Measurements from ENCODE around the gene TLL2.
"Not testable (repeated sequence)": the region's sequence is repeated elsewhere in the genome, so short reads cannot be mapped to it uniquely, and the experiment has no call there.

The TLL2 gene

DNA sequence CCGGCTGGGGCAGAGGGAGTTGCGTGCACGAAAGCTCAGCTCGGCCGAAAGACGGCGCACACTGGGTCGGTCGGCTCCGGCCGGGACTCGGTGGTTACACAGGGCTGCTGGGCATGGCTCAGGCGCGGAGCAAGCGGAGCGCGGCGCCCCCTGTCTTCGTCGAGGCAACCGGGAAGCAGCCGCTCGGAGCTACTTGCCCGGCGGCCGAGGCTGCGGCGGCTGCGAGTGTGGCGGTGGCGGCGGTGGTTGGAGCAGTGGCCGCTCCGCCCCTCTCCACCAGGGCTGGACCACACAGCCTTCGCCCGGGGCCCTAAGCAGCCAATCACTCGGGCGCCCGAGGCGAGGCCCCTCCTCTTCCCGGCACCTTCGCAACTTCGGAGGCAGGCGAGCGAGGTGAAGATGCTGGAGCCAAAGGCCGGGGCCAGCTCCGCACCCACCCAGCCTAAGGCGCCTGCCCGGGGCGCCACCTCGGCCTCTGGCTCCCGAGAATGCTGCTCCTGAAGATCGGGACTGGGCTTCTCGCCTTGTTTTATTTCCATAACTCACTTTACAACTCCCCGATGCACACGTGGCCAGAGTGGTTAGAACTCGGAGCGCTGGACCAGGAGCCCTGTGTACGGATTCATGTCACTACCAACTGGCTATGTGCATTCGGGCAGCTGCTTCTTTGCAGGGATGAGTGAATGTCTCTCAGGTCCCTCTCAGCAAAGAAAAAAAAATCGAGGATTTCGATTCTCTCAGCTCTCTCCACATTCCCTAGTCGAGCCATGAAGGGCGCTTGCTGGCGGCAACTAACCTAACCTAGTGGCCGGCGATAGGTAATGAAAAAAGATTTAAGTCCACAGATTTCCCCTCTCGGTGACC, at the start of gene TLL2:
Gene TLL2 (minus strand): TSS at position 229 of the 864 bp plus-strand sequence. CDS start 241 bp downstream, outside the sequence.
- peak in 2 of 3 experiments; percentile 19 to 66 for DNase-seq (ENCODE audit: low read depth in 3 of 3)

DNA sequence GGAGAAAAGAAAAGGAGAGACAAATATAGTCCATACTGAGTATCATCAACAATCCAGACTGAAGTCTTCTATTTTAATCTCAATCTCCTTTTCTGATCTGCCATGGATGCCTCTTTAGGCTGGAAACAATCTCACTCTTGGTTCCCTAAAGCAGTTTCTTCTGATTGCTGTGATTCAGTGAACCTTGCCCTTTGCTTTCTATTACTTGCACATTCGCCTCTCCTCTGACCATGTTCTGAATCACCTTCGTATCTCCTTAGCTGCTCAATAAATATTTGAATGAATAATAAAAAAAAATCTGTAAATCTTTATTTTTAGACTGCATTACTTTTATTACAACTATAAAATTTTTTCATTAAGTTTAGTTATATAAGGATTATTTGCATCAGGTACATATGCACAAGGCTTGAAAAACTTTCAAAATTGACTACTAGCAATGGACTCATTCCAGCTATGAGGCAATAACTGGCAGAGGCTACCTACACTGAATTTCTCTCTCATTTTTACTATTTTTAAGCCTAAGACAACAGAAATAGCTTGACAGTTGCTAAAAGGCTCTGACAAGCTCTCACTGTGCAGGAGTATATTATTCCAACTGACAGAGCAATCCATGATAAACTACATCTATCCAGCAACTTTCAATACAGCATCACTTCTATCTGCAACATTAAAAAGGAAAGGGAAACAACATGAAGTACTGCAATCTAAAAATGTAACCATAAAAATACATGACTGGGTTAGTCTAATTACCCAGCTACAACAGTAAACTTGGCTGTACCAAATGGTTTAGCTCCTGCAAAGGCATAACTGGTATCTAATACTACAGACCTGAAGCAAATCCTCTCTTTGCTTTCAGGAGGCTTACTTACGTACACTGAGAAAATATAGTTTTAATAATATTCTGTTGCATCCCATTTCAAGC, 47.5 kb upstream of the TLL2 start:
- no peak for DNase-seq (ENCODE audit: low read depth in 3 of 3)

DNA sequence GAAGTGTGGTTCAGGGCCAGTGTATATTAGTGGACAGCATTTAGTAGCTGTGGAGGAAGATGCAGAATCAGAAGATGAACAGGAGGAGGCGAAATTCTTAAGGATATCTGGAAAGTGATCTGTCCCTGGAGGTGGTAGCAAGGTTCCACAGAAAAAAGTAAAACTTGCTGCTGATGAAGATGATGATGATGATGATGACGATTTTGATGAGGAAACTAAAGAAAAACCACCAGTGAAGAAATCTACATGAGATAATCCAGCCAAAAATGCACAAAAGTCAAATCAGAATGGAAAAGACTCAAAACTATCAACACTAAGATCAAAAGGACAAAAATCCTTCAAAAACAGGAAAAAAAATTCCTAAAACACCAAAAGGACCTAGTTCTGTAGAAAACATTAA, 46.8 kb upstream of the TLL2 start:
- DNase-seq (ENCODE audit: low read depth in 3 of 3): no peak

DNA sequence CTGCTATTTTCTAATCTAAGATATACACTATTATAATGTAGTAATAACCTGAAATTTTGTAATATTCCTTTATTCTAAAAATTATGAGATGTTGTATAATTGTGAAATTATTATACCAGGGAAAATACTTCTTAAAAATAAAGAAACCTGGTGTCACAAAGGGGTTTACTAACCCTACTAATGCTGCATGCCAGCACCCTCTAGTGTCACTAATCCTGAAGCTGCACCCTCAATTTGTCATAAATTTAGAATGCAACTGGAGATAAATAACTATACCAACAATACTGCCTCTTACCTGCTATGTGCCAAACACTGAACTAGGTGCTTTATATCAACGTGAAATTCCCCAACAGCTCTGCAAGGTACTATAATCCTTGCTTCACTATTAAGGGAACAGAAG, 42.3 kb upstream of the TLL2 start:
- DNase-seq (ENCODE audit: low read depth in 3 of 3): no peak

DNA sequence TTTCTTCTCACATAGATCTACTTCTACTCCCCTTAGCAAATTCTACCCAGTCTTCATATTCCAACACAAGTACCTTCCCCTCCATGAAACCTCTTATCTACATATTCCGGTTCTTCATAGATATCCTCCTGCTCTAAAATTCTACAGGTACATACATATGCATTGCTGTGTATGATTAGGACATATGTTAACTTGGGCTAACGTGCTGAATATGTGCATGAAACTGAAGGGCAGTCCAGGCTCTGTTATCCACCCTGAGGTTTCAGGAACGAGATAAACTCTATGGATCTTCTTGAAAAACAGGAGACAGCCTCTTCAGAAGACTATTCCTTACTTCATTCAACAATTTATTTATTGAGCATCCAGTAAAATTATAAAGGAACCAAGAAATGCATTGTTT, 41.6 kb upstream of the TLL2 start:
- DNase-seq (ENCODE audit: low read depth in 3 of 3): no peak

DNA sequence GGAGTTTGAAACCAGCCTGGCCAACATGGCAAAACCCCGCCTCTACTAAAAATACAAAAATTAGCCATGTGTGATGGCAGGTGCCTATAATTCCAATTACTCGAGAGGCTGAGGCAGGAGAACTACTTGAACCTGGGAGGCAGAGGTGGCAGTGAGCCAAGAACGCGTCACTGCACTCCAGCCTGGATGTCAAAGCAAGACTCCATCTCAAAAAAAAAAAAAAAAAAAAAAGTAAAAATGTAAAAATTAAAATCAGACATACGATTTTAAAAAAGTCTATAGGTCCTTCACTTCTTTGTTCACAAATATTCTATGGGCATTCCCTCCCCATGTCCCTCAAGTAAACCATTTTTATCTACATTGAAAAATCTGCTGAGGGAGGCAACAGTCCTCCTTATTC, 34.9 kb upstream of the TLL2 start:
- DNase-seq (ENCODE audit: low read depth in 3 of 3): no peak

DNA sequence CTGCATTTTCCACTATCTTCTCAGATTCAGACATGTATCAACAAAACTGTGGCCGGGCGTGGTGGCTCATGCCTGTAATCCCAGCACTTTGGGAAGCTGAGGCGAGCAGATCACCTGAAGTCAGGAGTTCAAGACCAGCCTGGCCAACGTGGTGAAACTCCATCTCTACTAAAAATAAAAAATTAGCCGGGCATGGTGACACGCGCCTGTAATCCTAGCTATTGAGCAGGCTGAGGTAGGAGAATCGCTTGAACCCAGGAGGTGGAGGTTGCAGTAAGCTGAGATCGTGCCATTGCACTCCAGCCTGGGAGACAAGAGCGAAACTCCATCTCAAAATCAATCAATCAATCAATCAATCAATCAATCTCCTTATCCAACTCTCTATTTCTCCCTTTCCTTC, 31.8 kb upstream of the TLL2 start:
- not testable (repeated sequence) for DNase-seq (ENCODE audit: low read depth in 3 of 3)

DNA sequence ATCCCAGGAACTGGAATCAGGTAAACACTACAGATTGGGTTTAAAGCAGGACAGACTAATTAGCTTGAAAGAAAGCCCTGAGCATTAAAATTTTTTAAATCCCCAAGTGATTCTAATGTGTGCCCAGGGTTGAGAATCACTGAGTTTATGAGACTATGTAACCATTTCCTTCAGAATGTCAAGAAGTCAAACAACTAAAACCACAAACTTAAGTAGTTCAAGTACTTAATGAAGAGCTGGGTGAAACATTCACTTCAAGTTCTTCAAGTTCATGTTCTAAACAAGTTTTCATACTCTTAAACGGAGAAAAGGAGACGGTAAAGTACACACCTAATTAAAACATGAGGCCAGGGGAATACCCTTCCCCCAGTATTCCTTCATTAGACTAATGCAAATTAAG, 28.2 kb upstream of the TLL2 start:
- no peak for DNase-seq (ENCODE audit: low read depth in 3 of 3)

DNA sequence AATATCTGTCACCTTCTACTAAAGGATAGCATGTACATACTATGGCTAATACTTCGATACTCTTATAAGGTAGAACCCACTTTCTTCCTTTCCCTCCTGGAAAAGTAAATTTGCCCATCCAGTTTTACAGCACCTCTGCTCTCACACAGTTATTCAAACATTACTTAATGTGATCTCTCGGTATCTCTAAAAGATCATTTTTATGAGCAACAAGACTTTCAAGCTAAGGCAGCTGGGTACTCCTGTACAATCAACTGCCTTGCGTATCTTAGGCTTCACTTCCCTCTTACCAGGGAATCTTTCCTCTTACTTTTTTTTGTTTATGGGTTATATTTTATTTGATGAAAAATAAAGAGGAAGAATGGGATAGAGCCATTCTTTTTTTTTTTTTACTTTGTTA, 26.5 kb upstream of the TLL2 start:
- DNase-seq (ENCODE audit: low read depth in 3 of 3): no peak

DNA sequence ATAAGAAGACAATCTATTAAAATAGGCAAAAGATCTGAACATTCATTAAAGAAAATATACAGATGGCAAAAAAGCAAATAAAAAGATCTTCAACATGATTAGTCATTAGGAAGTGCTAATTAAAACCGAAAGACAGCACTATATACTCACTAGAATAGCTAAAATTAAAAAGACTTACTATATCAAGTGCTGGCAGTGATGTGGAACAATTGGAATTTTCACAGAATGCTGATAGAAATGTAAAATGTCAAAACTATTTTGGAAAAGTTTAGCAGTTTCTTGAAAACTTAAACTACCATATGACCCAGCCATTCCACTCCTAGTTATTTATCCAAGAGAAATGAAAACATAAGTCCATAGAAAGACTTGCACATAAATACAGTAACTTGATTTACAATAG, 25.0 kb upstream of the TLL2 start:
- DNase-seq (ENCODE audit: low read depth in 3 of 3): no peak

DNA sequence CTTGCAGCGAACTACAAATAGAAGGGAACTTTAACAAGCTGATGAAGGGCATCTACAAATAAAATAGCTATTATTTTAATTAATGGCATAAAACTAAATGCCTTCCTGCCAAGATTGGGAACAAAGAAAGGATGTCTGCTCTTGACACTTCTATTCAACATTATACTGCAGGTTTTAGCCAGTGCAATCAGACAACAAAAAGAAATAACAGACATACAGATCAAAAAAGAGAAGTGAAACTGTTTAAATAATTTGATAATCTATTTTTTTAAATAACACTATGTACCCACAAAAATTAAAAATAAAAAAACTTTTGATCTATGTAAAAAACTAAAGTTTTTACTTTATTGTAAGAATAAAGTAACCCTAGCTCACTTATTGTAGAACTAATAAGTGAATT, 22.4 kb upstream of the TLL2 start:
- no peak for DNase-seq (ENCODE audit: low read depth in 3 of 3)

DNA sequence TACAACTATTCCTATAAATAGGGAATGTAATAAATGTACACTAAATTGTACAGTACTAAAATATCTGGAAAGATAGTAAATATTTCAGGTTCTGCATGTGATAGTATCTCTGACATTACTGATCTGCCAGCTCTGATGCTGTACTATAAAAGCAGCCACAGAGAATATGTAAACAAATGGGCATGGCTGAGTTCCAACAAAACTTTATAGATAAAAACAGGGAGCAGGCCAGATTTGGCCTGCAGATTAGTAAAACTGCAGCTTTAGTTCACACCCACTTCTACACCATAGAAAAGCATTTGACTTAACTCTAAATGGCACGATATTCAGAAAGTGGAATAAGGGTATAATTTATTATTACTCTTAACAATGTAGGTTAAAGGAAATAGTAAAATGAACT, 18.8 kb upstream of the TLL2 start:
- no peak for DNase-seq (ENCODE audit: low read depth in 3 of 3)

DNA sequence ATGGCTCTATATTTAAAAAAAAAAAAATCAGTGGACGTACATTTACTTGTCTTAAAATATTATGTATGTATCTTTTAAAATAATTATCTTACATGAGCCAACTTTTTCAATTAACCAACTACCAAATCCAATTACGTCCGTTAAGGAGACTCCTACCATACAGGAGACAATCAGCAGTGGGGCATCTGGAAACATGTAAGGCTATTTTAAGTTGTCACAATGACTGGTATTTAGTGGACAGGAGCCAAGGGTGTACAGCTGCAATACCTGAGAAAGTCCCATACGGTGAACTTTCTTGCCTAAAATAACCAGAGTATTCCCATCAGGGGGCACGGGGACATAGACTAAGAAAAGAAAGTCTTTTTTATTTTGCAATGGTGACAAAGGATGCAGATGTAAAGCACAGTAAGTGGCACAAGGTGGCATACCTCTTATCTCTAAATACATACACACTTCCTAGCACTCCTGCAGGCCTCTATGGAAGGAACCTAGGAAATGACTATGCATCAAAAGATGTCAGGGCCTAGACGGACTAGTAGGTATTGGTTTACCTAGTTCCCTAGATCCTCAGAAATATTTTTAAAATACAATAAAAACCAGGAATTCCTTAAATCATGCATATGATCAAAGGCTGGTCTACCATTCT, 16.0 kb upstream of the TLL2 start:
- DNase-seq (ENCODE audit: low read depth in 3 of 3): no peak

DNA sequence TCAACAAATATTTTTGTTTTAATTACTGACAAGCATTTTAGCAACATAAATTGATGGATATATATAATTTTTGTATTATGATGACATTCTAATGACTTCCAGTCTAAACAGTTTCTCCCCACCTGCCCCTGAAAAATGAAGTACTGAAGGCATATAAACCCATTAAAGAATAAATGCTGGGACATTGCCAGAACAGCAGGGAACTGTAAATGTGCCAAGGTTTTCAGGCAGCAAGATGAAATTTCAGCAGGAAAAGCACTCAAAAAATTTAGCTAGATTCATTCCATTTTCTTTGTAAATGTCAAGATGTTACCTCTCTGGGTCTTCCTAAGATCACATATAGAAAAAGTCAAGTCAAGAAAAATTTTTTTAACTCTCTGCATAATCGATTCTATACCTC, 11.0 kb upstream of the TLL2 start:
- no peak for DNase-seq (ENCODE audit: low read depth in 3 of 3)

DNA sequence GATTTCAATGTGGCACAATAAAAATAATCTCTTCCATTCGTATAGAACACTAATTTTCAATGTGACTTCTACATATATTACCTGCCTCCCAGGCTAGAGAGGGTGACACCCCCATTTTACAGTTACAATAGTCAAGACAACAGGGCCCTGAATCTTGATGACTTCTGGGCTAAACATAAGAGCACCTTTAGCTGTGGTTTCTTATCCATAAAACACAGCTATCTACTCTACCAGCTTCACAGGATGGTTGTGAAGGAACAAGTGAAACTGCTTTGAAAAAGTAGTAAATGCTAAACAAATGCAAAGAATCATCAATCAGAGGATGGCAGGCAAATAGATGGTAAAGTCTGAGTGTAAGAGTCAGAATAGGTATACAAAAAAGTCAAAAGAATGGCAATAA, 3.6 kb upstream of the TLL2 start:
- no peak for DNase-seq (ENCODE audit: low read depth in 3 of 3)

DNA sequence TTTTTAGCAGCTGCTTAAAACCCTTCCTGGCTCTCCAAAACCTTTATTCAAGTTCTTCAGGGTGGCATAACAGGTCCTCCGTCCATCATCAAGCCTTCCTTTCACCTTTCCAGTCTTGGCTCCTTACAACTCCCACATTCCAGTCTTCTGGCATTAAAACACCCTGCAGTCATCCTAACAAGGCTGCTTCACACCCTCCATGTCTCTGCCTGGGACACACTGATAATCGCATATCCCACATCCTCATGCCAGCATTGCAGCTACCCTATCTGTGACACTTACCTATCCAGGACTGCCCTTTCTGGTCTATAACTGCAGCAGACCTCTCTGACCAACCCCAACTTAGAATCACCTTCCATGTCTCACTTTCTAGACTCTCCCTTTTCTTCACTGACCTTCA, 2.6 kb upstream of the TLL2 start:
- no peak for DNase-seq (ENCODE audit: low read depth in 3 of 3)

DNA sequence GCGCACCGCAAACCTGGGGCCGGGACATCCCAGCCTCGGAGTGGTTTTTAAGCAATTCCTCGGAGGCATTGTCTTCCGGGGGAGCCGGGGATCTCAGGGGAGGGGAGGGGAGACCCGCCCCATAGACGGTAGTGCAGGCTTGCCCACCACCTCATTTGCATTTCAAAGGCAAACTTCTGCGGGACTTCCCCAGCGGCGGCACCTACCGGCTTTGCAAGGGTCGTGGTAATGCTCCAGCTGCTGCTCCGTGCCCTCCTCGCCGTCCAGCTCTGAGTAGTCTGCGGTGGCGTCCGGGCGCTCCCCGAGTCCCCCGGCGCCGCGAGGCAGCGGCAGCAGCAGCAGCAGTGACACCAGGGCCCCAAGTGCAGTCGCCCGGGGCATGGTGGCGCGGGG, 425 bp downstream of the TLL2 start:
- DNase-seq (ENCODE audit: low read depth in 3 of 3): peak in 1 of 3 experiments; percentile 42

DNA sequence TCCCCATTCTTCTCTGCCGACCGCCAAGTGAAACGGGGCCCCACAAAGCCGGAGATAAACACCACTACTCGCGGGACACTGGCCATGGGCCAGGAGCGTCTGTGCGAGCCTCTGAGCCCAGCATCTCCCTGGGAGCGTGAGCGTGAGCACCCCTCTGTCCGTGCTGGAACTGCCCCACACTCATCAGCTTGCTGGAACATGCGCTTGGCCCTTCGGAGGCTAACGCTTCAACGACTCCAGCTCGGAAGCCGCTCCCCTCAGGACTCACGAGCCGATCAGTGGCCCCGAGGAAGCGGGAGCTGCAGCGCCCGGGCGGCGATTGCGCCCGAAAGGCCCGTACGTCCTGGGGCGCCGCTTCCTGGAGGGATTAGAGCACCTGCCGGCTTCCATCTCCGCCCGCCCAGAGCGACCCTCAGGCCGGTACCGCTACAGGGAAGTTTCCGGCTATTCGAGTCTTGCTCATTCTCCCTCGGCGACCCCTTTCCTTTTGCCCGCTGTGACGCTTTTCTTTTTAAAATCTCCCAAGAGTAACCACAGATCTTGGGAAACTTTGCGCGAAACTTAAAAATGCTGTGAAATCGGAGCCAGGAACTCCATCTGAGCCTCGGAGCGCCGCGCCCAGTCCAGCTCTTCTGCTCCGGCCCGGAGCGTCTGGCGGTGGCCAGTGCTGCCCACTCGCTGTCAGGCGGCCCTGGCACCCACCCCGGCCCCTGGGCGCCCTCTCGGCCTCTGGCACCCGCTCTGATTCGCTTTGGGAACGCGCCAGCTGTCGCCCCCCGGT, 1.0 kb downstream of the TLL2 start:
- DNase-seq (ENCODE audit: low read depth in 3 of 3): peak in 1 of 3 experiments; percentile 9

DNA sequence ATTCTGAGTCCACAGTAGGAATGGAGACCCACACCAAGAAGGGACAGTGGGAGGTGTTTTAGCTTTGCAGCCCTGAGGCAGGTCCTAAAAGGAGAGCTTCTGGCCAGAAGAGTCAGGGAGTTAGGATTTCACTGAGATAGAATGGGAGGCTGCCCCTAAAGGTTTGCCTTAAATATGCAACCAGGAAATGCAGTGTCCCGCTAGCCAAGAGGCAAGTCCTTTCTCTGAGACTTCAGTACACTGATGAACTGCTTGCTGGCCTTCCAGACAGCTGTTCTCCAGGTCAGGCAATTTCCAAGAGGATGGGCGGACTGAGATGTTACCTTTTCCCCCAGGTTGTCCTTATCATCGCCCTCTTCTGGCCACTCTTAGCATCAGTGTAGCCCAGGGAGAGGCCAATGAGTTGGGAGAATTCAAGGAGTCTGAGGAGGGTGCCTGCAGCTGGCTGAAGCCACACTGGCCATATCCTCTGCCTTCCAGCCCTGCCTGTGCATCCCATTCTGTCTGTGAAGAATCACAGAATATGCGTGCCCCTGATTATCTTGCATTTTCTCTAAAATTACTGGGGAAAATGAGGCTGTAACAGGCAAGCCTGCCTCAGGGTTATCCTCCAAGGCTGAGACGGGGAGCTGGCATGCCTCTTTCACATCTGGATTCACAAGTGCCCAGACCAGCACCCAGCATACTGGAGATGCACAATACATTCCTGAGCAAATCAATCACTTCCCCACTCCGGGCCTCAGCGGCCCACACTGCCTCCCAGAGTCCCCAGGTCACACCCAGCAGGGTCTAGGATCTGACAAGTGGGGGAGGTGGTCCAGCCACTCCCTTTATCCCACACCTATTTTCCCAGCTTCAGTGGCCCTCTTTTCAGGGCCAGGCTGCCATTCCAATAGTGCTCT, 2.4 kb downstream of the TLL2 start:
- DNase-seq (ENCODE audit: low read depth in 3 of 3): peak in 1 of 3 experiments; percentile 17

DNA sequence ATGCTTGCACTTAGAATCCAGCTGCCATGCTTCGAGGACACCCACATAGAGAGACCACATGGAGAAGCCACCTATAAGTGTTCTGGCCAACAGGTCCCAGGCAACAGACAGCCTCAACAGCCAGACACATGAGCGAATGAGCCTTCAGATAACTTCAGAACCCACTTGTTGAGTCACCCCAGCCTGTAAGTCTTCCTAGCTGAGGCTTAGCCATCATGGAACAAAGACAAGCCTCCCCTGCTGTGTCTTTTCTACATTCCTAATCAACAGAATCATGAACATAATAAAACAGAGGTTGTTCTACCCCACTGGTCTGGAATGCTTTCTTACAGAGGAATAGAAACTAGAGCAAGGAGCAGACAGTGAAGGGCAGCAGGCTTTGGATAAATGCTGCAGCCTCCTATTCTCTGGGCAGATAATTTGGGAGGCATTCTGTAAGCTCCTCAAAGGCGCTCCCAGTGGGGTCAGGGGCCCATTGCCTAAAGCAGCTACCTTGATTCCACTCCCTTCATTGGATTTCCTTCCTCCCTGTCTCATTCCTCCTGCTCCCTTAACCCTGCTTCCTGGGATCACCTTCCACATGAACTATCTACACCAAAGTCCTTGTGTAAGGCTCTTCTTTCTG, 4.6 kb downstream of the TLL2 start:
- DNase-seq (ENCODE audit: low read depth in 3 of 3): no peak

Data from stimulated activated CD4-positive, alpha-beta T cell treated with anti-CD3 and anti-CD28 coated beads, TNF-alpha, amount 100 ng/mL, for 24 hours (primary cell).